Liver (tissue), 9 donors: ENCODE measurements around the gene CIBAR2. TPM values are rescaled to one million over a fixed set of nuclear protein-coding genes. Genes with fewer than 3 reads are reported as not detected.
A peak's percentile ranks its signal among the peaks of the same experiment; 100 is the strongest.

Experiments
- DNase-seq: peaks from one replicate; pipeline ENCODE4 v3.0.0-alpha.2; 2017; ENCODE audit warnings: low spot score
- H3K27ac ChIP-seq, 2 donors: one replicate each; pipeline ENCODE4 v1.7.0; 2013; ENCODE audit warnings: inconsistent platforms in 2 of 2, low read length in 2 of 2, control low read depth in 1 of 2, low read depth in 1 of 2, mild to moderate bottlenecking in 1 of 2
- H3K27me3 ChIP-seq, 4 donors: one replicate each; pipeline versions ENCODE4 v1.6.1 to v1.7.0; 2013; ENCODE audit warnings: low read length in 3 of 4, inconsistent platforms in 1 of 4, mild to moderate bottlenecking in 1 of 4, moderate library complexity in 1 of 4; ENCODE audit not compliant: control insufficient read depth in 4 of 4, insufficient read depth in 4 of 4
- H3K36me3 ChIP-seq, 4 donors: one replicate each; pipeline versions ENCODE4 v1.6.1 to v1.7.0; 2013; ENCODE audit warnings: low read length in 3 of 4, mild to moderate bottlenecking in 3 of 4, low read depth in 1 of 4, moderate library complexity in 1 of 4; ENCODE audit not compliant: control insufficient read depth in 4 of 4, insufficient read depth in 3 of 4
- H3K4me1 ChIP-seq, 4 donors: one replicate each; pipeline versions ENCODE4 v1.6.1 to v1.7.0; 2013; ENCODE audit warnings: low read length in 3 of 4, mild to moderate bottlenecking in 3 of 4, moderate library complexity in 1 of 4; ENCODE audit not compliant: control insufficient read depth in 4 of 4, insufficient read depth in 4 of 4
- H3K4me3 ChIP-seq, 3 donors: one replicate each; pipeline versions ENCODE4 v1.6.1 to v1.7.0; 2013; ENCODE audit warnings: low read length in 3 of 3, control low read depth in 1 of 3, low read depth in 1 of 3, mild to moderate bottlenecking in 1 of 3
- H3K9ac ChIP-seq, 2 donors: one replicate each; pipeline ENCODE4 v1.7.0; 2013; ENCODE audit warnings: low read length in 2 of 2, mild to moderate bottlenecking in 2 of 2, moderate library complexity in 2 of 2, control low read depth in 1 of 2, low read depth in 1 of 2
- H3K9me3 ChIP-seq, 4 donors: one replicate each; pipeline versions ENCODE4 v1.6.1 to v1.7.0; 2013; ENCODE audit warnings: low read length in 3 of 4; ENCODE audit not compliant: control insufficient read depth in 4 of 4
- ATF3 ChIP-seq: IDR thresholded peaks from 2 replicates; pipeline ENCODE4 v1.6.1; 2016; ENCODE audit warnings: antibody characterized with exemption
- CTCF ChIP-seq: fragments of 150-350 bp; IDR thresholded peaks from 2 replicates; pipeline ENCODE4 v1.5.1; 2017; ENCODE audit warnings: improper control_type of control experiment, low read depth, low read length; ENCODE audit not compliant: missing input control
- EGR1 ChIP-seq, 2 donors: IDR thresholded peaks; 2 replicates each; pipeline ENCODE4 v1.6.1; 2016 to 2018; ENCODE audit warnings: antibody characterized with exemption in 2 of 2, low read depth in 2 of 2
- FOXA1 ChIP-seq: IDR thresholded peaks from 2 replicates; pipeline ENCODE4 v1.6.1; 2016; ENCODE audit warnings: antibody characterized with exemption
- FOXA2 ChIP-seq: IDR thresholded peaks from 2 replicates; pipeline ENCODE4 v1.6.1; 2016; ENCODE audit warnings: antibody characterized with exemption
- HNF4A ChIP-seq, 2 donors: conservative IDR thresholded peaks; 2 replicates each; pipeline ENCODE4 v1.6.1; 2016; ENCODE audit warnings: antibody characterized with exemption in 2 of 2, mild to moderate bottlenecking in 2 of 2
- HNF4G ChIP-seq: IDR thresholded peaks from 2 replicates; pipeline ENCODE4 v1.6.1; 2016; ENCODE audit warnings: antibody characterized with exemption
- JUND ChIP-seq, 2 donors: IDR thresholded peaks; 2 replicates each; pipeline ENCODE4 v1.6.1; 2016; ENCODE audit warnings: antibody characterized with exemption in 2 of 2
- NR2F2 ChIP-seq: IDR thresholded peaks from 2 replicates; pipeline ENCODE4 v1.6.1; 2016; ENCODE audit warnings: antibody characterized with exemption
- REST ChIP-seq: IDR thresholded peaks from 2 replicates; pipeline ENCODE4 v1.6.1; 2016; ENCODE audit warnings: antibody characterized with exemption, mild to moderate bottlenecking
- RXRA ChIP-seq, 2 donors: IDR thresholded peaks; 2 replicates each; pipeline ENCODE4 v1.6.1; 2017 to 2018; ENCODE audit warnings: antibody characterized with exemption in 2 of 2, mild to moderate bottlenecking in 1 of 2
- SP1 ChIP-seq: IDR thresholded peaks from 2 replicates; pipeline ENCODE4 v1.6.1; 2018; ENCODE audit warnings: antibody characterized with exemption, mild to moderate bottlenecking
- YY1 ChIP-seq: IDR thresholded peaks from 2 replicates; pipeline ENCODE4 v1.6.1; 2016; ENCODE audit warnings: antibody characterized with exemption, mild to moderate bottlenecking
- ZBTB33 ChIP-seq: IDR thresholded peaks from 2 replicates; pipeline ENCODE4 v1.6.1; 2016; ENCODE audit warnings: antibody characterized with exemption
- WGBS: extraction: QIAGEN DNeasy Blood & Tissue Kit; methylation state at CpG from one replicate; pipeline ENCODE4 v1.1.7; 2013; 5-methylcytosine and 5-hydroxymethylcytosine counted together
- polyA plus RNA-seq, 2 donors: library from polyadenylated mRNA; stranded (reverse) in 1 of 2; unstranded in 1 of 2; fragments of 200-250 nt in 1 of 2; fragments of >200 nt in 1 of 2; fragmentation: Nextera tagmentation in 1 of 2; extraction: Ambion mirVana in 1 of 2; gene quantifications; one replicate each; pipeline versions ENCODE4 v1.2.1 to v1.2.3, GENCODE V29; 2013 to 2015
- total RNA-seq, 2 donors: library from RNA; depleted of rRNA; stranded (reverse); fragments of >200 nt; gene quantifications; one replicate each; pipeline ENCODE4 v1.2.3, GENCODE V29; 2014
- donor health status: healthy.
- donor health status: healthy.
- donor health status: healthy.
- donor health status: healthy.
- donor health status: healthy.

CIBAR2 gene
- total and polyA plus RNA-seq, 4 donors = not detected

GRCh38 chr16:85156440-85156839 lies 44.2 kb upstream of the CIBAR2 start:
- Histone ChIP-seq H3K9me3 (no peaks in the 10 kb centered on the region), H3K4me1 (peaks cover 14 to 37% (median 24%) of the 10 kb centered on the region in 4 donors), H3K27me3 (no peaks in the 10 kb centered on the region), H3K36me3 (no peaks in the 10 kb centered on the region), H3K9ac (no peak overlapping the region), H3K4me3 (no peak overlapping the region), H3K27ac (no peak overlapping the region)
- no peak for DNase-seq
- TF ChIP-seq EGR1 (IDR thresholded peaks at IDR 0.05; ENCODE audit: low read depth in 2 of 2) (no peak), FOXA1 (no peak), CTCF (no peak), SP1 (no peak), JUND (IDR thresholded peaks at IDR 0.05) (no peak), REST (no peak), ATF3 (no peak)
- WGBS = 92% methylated on average over 7 of the region's 7 CpGs

- no peaks in the 10 kb centered on the region for H3K36me3 ChIP-seq
- TF ChIP-seq NR2F2 (no peak), FOXA2 (no peak), EGR1 (IDR thresholded peaks at IDR 0.05; ENCODE audit: low read depth in 2 of 2) (no peak), HNF4A (conservative IDR thresholded peaks at IDR 0.05) (no peak), ZBTB33 (no peak), YY1 (no peak), FOXA1 (no peak), HNF4G (no peak), RXRA (IDR thresholded peaks at IDR 0.05) (no peak), ATF3 (no peak)
- no peak overlapping the region for H3K9ac ChIP-seq
- H3K9me3 ChIP-seq = no peaks in the 10 kb centered on the region
- 88% methylated on average over 12 of the region's 12 CpGs for WGBS
- no peak for DNase-seq
- H3K4me1 ChIP-seq = peaks cover 12 to 39% (median 34%) of the 10 kb centered on the region in 4 donors
- H3K4me3 ChIP-seq = no peak overlapping the region
- no peaks in the 10 kb centered on the region for H3K27me3 ChIP-seq
- peak overlapping the region in 1 of 2 donors; percentile 18 for H3K27ac ChIP-seq
Measured at GRCh38 chr16:85153656-85154091, 41.4 kb upstream of the CIBAR2 start.
